NCI-H1417 treated with DMSO at 0.1 percent for 48 hours (cell line): ENCODE results near the gene IRX2.

Experiments
- DNase-seq: peaks from one replicate; lab custom pipeline; 2025; lab: John Stamatoyannopoulos, UW

The IRX2 gene

DNA sequence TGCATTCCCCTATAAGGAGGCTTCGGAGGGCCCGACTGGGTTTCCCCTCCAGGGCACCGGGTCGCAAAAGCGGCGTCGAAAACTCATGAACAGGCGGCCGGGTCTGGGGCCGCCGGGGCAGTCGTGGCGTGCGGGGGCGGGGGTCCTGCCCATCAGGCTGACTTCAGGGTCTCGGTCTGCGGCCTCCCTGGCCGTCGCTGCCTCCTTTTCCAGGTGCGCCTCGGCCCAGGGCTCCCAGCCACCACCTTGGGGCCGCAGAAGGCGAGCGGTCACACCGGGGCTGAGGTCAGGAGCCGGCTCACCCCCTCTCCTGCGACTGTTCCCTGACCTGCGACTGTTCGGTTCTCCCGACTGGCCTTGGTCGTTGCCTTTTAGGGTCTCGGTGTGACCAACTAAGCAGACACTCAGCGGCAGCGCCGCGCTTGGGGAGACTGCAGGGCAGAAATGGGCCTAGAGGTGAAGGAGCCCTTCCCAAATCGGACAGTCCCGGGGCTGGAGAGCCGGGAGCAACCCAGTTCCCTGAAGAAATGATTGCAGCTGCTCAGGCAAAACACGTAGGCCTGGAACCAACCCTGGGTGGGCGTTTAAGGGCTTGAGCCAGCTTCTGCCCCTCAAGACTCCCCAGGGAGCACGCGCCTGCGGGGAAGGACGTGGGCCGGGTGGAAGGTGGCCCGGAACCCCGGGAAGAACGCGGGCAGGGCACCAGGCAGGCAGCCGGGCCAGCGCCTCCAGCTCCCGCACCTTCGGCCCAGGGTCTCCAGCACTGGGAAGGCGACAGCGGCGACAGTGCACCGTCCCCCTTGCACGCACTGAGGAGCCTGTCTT, 11.2 kb downstream of the IRX2 start:
- DNase-seq, result no peak

DNA sequence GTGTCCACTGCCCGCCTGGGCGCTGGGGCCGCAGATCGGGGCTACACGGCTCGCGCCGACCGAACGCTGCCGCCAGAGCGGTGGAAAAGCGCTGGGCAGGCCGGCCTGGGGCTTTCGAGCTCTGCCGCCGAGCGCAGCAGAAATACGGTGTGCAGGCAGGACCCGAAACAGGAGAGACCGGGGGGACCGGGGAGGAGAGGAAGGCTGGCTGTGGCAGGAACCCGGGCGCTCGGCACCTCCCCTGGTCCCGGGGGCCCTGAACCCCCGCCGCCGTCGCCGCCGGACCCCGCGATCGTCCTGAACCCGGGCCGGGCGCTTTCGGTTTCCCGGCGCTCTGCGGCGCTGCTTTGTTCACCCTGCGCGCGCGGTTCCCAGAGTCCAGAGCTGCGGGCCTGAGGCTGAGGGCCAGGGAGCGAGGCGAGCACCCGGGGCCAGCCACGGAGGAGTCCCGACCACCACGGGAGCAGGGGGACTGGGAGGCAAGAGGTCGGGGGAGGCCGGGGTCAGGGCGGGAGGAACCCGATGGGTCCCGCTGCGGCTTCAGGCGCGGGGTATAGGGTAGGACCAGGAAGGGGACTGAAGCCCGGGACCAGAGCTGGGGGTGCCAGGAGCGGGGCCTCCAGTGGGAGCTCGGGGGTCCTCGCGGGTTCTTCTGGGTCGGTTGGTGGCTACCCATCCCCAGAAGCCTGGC, 12.0 kb downstream of the IRX2 start:
- no peak for DNase-seq

DNA sequence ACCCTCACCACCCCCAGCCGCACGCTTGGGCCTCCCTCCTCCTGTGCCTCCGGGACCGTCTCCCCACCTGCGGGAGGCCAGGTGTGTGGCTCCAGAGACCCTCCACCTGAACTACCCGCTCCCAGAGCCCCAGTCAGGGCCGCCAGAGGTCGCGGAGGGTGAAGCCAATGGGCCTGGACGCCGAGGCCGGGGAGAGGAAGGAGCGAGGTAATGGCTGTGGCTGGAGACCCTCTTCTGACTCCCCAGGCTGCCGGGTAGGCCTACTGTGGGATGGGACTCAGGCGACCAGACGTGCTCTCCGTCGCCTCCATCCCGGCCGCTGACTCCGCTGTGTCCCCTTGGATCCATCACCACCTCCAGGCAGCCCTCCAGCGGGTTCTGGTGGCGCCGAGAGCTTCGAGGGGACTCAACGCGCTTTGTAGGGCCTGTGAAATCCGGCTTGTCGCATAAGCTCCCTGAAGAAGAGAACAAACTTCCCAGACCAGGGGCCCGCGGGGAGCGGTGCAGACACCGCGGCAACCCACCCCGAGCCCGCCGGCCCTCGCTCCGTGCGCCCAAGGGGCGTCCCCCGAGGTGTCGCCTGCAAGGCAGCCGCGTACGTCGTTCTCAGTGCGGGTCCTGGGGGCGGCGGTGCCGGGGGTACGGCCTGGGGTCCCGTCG, 12.6 kb downstream of the IRX2 start:
- DNase-seq, result no peak

DNA sequence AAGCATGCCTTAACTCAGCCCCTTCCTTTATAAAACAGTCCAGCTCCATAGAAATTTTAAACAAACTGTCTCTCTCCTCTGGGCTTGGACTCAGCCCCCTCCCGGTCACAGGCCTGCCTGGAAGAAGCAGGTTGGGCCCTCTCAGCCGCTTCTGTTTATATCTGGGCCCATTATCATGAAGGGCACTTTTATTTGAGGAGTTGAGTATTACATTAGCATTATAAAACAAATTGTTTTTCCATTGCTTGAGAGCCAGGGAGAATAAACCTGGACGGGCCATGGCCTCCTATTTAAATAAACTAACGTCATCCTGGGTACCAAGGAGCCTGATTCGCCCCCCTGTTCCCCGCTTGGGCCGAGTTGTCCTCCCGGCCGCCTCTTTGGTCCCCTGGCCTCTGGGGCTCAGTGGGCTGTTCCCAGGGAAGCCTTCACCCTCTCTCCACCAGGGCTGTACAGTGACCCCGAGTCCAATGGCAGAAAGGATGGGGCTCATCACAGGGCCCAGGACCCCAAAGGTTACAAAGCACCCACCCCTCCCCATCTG, 13.2 kb downstream of the IRX2 start:
- DNase-seq, result no peak

DNA sequence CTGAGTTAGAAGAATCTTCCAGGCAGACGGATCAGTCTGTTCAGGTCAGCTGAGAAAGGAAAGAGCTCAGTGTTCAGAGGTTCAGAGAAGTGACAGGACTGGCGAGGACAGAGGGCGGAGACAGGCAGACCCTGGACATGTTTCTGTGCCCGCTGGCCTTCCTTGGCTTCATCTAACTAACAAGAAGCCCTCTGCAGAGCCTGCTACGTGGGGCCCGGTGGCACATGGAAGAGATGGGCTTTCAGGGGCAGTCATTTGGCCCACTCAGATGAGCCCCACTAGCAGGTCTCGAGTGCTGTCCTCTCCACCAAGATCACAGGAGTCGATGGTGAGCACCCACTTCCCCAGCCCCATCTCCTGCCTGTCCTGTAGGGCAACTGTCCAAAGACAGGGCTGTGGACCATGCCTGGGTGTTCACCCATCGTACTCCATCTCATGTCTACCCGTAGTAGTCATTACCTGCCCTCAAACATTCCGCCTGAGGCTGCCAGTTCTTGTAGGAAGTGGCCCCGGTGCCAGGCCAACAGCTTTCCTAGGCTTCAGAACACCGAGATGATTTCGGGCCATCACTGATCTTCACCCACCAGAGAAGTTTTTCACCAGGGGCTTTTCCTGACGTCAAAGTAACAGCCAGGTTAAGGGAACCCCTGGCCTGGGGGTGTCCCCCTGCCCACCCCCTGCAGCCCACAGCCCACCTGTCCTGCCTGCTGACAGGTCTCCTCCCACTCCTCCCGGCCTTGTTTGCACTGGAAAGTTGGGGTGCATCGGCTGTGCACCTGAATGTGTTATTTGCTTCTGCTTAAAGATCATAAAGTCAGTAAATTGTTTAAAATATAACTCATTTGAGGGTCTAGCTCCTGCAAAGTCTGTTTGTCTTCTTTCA, 14.0 kb downstream of the IRX2 start:
- no peak for DNase-seq

DNA sequence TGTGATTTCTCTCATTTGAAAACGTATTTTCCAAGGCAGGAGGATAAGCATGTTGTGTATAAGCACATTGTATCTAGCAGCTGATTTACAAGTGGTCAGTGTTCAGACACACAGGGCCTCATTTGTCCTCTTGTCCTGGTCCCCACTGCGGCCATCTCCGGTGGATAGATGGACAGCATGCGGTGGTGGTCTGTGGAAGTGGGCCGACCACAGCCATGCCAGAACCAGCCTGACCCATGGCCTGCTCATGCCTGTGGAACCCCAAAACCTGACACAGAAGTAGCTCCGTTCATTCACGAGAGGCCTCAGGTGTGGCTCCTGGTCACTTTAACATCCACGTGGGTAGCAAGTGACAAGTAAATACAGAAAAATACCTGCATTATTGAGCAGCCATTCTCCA, 14.6 kb downstream of the IRX2 start:
- DNase-seq, result no peak

DNA sequence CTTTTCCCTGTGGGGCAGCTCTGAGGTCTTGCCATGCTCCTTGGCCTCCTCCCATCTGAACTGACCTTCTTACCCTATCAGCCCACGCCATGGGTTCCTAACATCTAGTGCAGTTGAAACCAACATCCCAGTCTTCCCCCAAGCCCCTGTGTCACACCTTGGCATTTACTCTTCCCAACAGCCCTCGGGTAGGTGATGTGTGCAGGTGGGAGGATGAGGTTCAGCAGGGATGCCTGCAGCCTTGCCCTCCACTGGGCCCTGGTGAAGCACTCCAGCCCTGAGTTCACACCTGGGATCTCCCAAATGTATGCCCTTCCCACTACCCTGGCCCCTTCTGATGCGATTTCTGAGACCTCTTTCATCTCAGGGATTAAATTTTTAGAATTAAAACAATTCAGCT, 15.5 kb downstream of the IRX2 start:
- no peak for DNase-seq

DNA sequence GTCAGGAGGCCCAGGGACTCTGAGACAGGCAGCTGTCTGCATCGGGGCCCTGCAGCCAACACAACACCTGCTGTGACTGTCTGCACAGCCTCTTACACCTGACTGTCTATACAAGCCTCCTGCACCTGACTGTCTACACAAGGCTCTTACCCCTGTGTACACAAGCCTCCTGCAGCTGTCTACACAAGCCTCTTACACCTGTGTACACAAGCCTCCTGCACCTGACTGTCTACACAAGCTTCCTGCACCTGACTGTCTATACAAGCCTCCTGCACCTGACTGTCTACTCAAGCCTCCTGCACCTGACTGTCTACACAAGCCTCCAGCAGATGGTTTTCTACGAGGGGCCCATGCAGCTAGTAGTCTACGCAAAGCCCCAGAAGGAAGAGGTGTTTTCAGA, 18.6 kb downstream of the IRX2 start:
- no peak for DNase-seq

DNA sequence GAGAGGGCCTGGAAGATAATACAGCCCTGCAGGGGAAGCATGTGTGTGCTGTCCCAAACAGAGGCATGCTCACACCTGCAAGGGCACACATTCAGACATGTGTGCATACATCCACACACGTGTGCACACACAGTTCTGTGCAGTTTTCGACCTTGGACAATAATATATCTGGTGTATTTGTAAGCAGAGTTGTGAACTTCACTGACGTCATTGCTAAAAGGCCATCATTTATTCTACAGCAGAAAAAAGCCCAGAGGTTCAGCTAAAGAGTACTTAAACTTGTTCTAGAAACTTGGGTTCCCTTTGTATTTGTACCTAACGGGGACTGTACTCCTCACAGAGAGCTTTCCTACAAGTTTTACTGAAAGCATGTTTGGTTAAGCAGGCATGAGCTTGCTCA, 19.5 kb downstream of the IRX2 start:
- DNase-seq, result no peak

DNA sequence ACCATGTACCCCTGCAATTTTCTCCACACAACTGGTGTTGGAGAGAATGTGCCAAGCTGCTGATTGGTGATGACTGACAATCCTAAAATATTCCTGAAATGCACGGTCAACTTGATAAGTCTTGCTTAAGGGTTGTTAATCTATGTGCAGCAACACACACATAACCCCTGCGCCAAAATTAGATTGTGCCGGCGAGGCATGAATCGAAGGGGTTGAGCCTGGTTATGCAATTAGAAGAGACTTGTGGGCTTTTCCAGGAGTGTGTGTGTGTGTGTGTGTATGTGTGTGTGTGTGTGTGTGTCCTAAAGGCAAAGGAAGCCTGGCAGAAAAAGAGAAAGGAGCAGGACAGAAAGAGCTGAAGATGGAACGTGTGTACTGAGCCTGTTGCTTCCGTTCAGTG, 22.3 kb downstream of the IRX2 start:
- DNase-seq, result no peak

DNA sequence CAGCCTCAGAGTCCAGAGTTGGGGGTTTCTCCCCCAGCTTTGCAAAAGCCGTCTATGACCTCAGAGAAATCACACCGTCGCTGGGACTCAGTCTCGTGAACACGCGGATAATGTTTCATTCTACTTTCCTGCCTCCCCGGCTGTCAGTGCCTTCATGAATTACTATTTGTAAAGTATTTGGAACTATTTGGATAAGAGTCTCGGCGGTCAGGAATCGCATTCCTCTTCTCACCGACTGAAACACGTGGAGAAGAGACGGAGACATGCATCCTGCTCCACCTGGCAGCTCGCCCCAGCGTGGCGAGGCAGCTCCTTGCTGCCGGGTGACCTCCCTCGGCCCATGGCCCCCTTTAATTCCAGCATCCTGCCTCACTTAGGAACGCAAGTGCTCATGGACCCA, 23.9 kb downstream of the IRX2 start:
- no peak for DNase-seq

DNA sequence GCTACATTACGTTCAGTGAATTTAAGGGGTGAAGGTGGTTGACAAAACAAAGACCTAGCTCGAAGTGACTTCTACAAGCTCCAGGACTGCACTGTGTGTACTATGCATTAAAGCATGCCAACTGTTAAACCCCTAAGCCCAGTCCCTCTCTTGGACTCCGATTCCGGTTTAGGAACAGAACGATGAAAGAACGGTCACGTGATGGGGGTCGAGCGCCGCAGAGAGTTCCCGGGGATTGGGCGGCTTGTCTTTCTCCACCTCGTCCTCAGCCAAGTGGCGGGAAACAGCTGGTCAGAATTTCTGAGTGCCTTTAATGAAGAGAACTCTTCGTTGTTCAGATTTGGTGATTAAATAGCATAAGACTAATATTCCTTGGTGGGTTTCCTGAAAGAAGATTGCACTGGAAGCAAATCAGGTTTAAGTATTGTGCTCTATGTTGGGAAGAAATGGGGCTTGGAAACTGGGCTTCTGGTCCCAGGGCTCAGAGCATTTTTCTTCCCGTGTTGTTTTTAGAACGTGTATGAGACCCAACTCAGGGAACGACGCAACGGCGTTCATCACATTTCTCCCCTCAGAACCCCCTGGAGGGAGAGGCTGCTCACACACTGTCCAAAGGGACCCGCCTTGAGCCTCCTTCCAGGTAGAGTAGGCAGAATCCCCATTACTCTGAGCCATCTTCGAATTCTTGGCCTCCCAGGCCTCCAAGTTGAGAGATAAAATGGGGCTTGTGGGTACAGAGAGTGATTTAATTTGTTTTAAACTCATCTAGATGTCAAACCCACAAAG, 25.3 kb downstream of the IRX2 start:
- DNase-seq, result no peak

DNA sequence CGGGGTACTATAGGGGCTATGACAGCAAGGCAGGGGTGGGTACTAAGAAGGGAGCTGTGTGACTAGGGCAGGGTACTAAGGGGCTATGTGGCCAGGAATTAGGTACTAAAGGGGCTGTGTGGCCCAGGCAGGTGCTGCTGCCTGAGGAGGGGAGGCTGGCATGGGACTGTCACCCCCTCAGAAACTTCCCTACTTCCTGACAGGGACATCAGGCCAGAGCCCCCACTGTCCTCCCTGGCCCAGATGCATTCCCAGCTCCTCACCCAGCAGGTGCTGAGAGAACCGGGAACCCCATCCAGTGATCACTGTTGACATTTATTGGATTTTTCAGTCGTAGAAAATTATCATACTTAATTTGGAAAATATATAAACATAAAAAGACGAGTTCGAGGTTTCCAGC, 26.6 kb downstream of the IRX2 start:
- no peak for DNase-seq

DNA sequence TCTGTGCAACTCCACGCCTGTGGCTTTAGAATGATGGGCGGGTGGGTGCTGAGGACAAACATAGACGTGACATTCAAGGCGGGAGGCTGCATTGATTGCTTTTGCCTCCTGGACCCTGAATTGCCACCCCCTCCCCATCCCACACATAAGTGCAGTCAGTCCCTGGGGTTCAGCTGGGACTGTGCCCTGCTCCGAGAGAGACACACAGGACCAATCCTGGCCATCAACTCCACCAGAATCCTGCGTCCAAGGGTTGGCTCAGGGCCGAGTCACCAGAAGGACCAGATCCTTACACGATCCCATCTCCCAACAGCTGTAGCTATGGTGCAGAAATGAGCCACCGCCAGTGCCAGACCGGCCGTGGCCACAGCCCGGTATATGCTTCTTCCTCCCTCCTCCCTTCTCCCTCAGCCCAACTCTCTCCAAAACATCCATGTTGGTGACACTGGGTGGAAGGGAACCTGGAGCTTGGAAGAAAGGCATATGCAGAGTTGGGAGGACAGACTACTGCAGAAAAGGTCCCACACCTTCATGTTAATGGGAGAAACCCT, 27.4 kb downstream of the IRX2 start:
- DNase-seq, result no peak

DNA sequence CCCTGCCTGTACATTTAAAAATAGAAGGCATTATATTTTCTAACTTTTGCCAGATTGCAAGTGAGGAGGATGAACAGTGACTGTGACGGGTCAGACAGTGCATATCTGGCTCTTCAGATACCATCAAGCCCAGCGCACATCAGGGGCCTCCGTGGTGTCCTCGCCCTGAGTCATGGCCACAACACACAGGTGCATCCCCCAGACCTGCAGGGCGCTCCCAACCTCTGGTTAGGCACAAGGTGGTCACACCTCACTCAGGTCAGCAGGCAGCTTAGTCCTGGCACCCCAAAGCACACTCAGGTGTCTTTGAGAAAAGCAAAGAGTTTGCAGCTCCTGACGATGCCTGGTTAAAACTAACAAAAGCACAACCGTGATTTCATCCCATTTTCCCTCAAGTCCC, 28.6 kb downstream of the IRX2 start:
- DNase-seq, result no peak

DNA sequence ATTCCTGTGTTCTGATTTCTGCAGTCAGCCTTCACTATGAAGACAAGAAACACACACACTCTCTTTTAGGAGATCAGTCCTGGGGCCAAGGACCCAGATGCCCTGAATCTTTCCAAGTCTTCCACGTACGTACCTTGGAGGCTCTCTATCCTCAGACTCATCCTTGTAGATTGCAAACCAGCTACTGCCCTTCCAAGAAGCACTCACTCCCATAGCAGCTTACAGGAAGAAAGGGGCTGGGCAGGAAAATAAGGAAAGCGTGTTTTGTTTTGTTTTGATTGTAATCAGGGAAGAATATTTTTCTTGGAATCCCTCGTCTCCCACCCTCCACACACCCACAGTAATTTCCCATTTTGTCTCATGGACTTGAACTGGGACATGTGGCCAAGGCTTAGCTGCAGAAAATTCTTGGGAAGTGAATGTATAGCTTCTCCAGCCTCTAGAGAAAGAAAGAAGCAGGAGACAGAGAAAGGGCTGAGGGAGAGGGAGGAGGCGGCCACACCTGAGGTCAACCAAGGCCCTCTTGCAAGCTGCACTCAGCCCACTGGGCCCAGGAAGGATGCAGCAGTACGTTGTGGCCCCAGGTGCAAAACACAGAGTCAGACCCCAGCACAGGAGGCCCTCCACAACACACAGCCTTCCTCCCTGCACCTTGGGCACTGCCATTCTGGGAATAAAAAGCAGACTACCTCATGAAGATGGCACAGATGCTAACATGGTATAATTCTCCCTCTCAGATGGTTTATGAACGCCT, 29.9 kb downstream of the IRX2 start:
- DNase-seq, result no peak

DNA sequence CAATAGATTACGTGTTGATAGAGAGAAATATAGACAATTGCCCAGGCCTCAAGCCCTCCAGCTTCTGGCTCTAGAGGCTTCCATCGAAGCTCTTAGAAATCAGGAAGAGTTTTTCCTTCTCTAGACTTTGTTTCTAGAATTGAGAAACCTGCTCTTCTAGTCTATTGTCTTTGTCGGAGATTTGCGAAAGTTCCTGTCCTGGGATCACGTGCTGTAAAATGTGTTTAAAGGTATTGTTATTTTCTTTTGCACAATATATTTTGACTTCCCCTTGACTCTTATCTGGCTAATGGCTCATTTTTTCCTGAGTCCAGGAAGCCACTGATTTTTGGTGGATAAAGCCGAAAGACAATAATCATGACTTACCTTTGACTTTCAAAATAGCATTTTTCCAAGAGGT, 32.1 kb downstream of the IRX2 start:
- DNase-seq, result no peak

DNA sequence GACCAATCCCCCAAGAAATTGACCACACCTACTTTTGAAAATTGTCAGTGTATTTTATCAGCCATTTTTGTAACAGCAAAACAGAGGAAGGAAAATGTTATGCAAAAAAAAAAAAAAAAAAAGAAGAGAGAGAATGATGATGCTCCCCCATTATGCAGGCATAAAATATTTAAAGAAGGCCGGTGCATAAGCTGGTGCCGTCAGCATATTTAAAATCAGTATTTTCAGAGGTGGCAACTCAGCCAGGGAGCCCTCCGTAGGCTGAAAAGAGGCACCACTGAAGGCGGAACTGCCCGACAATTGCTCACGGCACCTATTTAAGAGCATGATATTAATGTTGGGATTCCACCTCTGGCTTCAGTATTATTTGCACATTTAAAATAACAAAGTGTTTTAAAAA, 33.4 kb downstream of the IRX2 start:
- DNase-seq, result no peak

DNA sequence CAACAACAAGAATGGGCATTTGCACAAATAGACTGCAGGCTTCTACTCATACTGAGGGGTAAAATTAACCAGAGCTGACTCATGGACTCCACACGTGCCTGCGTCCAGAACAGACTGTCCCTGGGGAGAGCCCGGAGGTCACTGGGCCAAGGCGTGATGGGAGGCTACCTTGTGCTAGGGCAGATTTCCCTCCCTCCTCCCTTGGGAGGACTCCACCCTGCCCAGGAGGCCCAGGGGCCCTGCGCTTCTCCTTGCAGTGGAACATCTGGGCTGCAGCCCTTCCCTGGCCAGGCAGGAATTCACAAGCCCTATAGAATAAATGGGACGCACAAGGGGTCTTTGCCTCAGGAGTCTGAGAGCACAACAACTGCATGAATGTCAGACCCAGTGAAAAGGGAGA, 35.6 kb downstream of the IRX2 start:
- no peak for DNase-seq

DNA sequence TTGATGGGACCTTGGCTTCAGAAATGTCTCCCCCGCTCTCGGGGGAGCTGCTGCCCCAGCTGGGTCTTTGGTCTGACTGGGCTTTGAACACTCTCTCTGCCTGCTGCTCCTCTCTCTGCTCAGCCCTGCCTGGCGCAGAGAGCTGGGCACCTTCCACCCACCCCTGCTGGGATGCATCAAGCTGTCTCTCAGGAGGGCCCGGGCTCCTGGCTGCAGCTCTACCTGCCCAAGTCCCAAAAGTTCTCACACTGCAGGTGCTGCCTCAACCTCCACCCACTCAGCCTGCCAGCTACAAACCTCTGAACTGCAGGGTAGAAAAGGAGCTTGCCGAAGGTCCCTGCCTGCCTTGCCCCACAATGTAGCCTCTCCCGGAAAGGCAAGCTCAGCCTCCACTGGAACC, 36.7 kb downstream of the IRX2 start:
- DNase-seq, result no peak
